Liver (tissue), 9 donors: ENCODE results near the gene PRPF40B. TPM values are rescaled to one million over a fixed set of nuclear protein-coding genes. Genes with fewer than 3 reads are reported as not detected.

ENCODE experiments used
- DNase-seq: peaks from one replicate; pipeline ENCODE4 v3.0.0-alpha.2; 2017; ENCODE audit warnings: low spot score
- H3K27ac ChIP-seq, 2 donors: one replicate each; pipeline ENCODE4 v1.7.0; 2013; ENCODE audit warnings: inconsistent platforms in 2 of 2, low read length in 2 of 2, control low read depth in 1 of 2, low read depth in 1 of 2, mild to moderate bottlenecking in 1 of 2
- H3K27me3 ChIP-seq, 4 donors: one replicate each; pipeline versions ENCODE4 v1.6.1 to v1.7.0; 2013; ENCODE audit warnings: low read length in 3 of 4, inconsistent platforms in 1 of 4, mild to moderate bottlenecking in 1 of 4, moderate library complexity in 1 of 4; ENCODE audit not compliant: control insufficient read depth in 4 of 4, insufficient read depth in 4 of 4
- H3K36me3 ChIP-seq, 4 donors: one replicate each; pipeline versions ENCODE4 v1.6.1 to v1.7.0; 2013; ENCODE audit warnings: low read length in 3 of 4, mild to moderate bottlenecking in 3 of 4, low read depth in 1 of 4, moderate library complexity in 1 of 4; ENCODE audit not compliant: control insufficient read depth in 4 of 4, insufficient read depth in 3 of 4
- H3K4me1 ChIP-seq, 4 donors: one replicate each; pipeline versions ENCODE4 v1.6.1 to v1.7.0; 2013; ENCODE audit warnings: low read length in 3 of 4, mild to moderate bottlenecking in 3 of 4, moderate library complexity in 1 of 4; ENCODE audit not compliant: control insufficient read depth in 4 of 4, insufficient read depth in 4 of 4
- H3K4me3 ChIP-seq, 3 donors: one replicate each; pipeline versions ENCODE4 v1.6.1 to v1.7.0; 2013; ENCODE audit warnings: low read length in 3 of 3, control low read depth in 1 of 3, low read depth in 1 of 3, mild to moderate bottlenecking in 1 of 3
- H3K9ac ChIP-seq, 2 donors: one replicate each; pipeline ENCODE4 v1.7.0; 2013; ENCODE audit warnings: low read length in 2 of 2, mild to moderate bottlenecking in 2 of 2, moderate library complexity in 2 of 2, control low read depth in 1 of 2, low read depth in 1 of 2
- H3K9me3 ChIP-seq, 4 donors: one replicate each; pipeline versions ENCODE4 v1.6.1 to v1.7.0; 2013; ENCODE audit warnings: low read length in 3 of 4; ENCODE audit not compliant: control insufficient read depth in 4 of 4
- ATF3 ChIP-seq: IDR thresholded peaks from 2 replicates; pipeline ENCODE4 v1.6.1; 2016; ENCODE audit warnings: antibody characterized with exemption
- CTCF ChIP-seq: fragments of 150-350 bp; IDR thresholded peaks from 2 replicates; pipeline ENCODE4 v1.5.1; 2017; ENCODE audit warnings: improper control_type of control experiment, low read depth, low read length; ENCODE audit not compliant: missing input control
- FOXA1 ChIP-seq: IDR thresholded peaks from 2 replicates; pipeline ENCODE4 v1.6.1; 2016; ENCODE audit warnings: antibody characterized with exemption
- FOXA2 ChIP-seq: IDR thresholded peaks from 2 replicates; pipeline ENCODE4 v1.6.1; 2016; ENCODE audit warnings: antibody characterized with exemption
- GABPA ChIP-seq, 2 donors: IDR thresholded peaks in 1 of 2; conservative IDR thresholded peaks in 1 of 2; 2 replicates each; pipeline ENCODE4 v1.6.1; 2016; ENCODE audit warnings: antibody characterized with exemption in 2 of 2, mild to moderate bottlenecking in 1 of 2, moderate library complexity in 1 of 2
- HNF4A ChIP-seq, 2 donors: conservative IDR thresholded peaks; 2 replicates each; pipeline ENCODE4 v1.6.1; 2016; ENCODE audit warnings: antibody characterized with exemption in 2 of 2, mild to moderate bottlenecking in 2 of 2
- HNF4G ChIP-seq: IDR thresholded peaks from 2 replicates; pipeline ENCODE4 v1.6.1; 2016; ENCODE audit warnings: antibody characterized with exemption
- MAX ChIP-seq: IDR thresholded peaks from 2 replicates; pipeline ENCODE4 v1.6.1; 2016; ENCODE audit warnings: antibody characterized with exemption
- NR2F2 ChIP-seq: IDR thresholded peaks from 2 replicates; pipeline ENCODE4 v1.6.1; 2016; ENCODE audit warnings: antibody characterized with exemption
- RAD21 ChIP-seq, 2 donors: IDR thresholded peaks; 2 replicates each; pipeline ENCODE4 v1.6.1; 2016; ENCODE audit warnings: antibody characterized with exemption in 2 of 2, mild to moderate bottlenecking in 2 of 2
- RXRA ChIP-seq, 2 donors: IDR thresholded peaks; 2 replicates each; pipeline ENCODE4 v1.6.1; 2017 to 2018; ENCODE audit warnings: antibody characterized with exemption in 2 of 2, mild to moderate bottlenecking in 1 of 2
- SP1 ChIP-seq: IDR thresholded peaks from 2 replicates; pipeline ENCODE4 v1.6.1; 2018; ENCODE audit warnings: antibody characterized with exemption, mild to moderate bottlenecking
- TAF1 ChIP-seq: conservative IDR thresholded peaks from 2 replicates; pipeline ENCODE4 v1.6.1; 2016; ENCODE audit warnings: antibody characterized with exemption, mild to moderate bottlenecking
- YY1 ChIP-seq: IDR thresholded peaks from 2 replicates; pipeline ENCODE4 v1.6.1; 2016; ENCODE audit warnings: antibody characterized with exemption, mild to moderate bottlenecking
- ZBTB33 ChIP-seq: IDR thresholded peaks from 2 replicates; pipeline ENCODE4 v1.6.1; 2016; ENCODE audit warnings: antibody characterized with exemption
- WGBS: extraction: QIAGEN DNeasy Blood & Tissue Kit; methylation state at CpG from one replicate; pipeline ENCODE4 v1.1.7; 2013; 5-methylcytosine and 5-hydroxymethylcytosine counted together
- polyA plus RNA-seq, 2 donors: library from polyadenylated mRNA; stranded (reverse) in 1 of 2; unstranded in 1 of 2; fragments of 200-250 nt in 1 of 2; fragments of >200 nt in 1 of 2; fragmentation: Nextera tagmentation in 1 of 2; extraction: Ambion mirVana in 1 of 2; gene quantifications; one replicate each; pipeline versions ENCODE4 v1.2.1 to v1.2.3, GENCODE V29; 2013 to 2015
- total RNA-seq, 2 donors: library from RNA; depleted of rRNA; stranded (reverse); fragments of >200 nt; gene quantifications; one replicate each; pipeline ENCODE4 v1.2.3, GENCODE V29; 2014
- TF ChIP-seq, protein P1 (sequence below): IDR thresholded peaks from 2 replicates; pipeline ENCODE4 v1.6.1; 2016; ENCODE audit warnings: antibody characterized with exemption, mild to moderate bottlenecking
- donor health status: healthy.
- donor health status: healthy.
- donor health status: healthy.
- donor health status: healthy.
- donor health status: healthy.

Gene PRPF40B
- total and polyA plus RNA-seq, 4 donors = 2.4 to 4.8 (median 3.9) TPM

DNA sequence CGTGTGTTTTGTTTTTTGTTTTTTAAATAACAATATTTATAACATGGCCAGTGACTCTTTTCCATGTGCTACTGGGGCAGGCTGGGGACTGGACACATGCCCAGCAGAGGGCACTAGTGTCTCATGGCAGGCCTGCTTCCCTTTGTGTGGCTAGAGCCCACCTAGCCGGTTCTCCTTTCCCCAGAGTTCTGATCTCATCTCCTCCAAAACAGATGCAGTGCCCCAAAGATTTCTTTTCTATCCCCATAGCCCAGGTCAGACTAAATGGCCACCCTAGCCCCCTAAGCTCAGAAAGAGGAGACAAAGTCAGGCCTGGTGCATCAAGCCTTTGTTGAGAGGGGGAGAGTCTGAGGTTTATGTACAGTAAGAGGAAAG is 21.2 kb downstream of the PRPF40B start:
- Histone ChIP-seq H3K36me3 (peaks cover 0 to 12% (median 3%) of the 10 kb centered on the region in 4 donors), H3K4me1 (peaks cover 3 to 17% (median 10%) of the 10 kb centered on the region in 4 donors)

DNA sequence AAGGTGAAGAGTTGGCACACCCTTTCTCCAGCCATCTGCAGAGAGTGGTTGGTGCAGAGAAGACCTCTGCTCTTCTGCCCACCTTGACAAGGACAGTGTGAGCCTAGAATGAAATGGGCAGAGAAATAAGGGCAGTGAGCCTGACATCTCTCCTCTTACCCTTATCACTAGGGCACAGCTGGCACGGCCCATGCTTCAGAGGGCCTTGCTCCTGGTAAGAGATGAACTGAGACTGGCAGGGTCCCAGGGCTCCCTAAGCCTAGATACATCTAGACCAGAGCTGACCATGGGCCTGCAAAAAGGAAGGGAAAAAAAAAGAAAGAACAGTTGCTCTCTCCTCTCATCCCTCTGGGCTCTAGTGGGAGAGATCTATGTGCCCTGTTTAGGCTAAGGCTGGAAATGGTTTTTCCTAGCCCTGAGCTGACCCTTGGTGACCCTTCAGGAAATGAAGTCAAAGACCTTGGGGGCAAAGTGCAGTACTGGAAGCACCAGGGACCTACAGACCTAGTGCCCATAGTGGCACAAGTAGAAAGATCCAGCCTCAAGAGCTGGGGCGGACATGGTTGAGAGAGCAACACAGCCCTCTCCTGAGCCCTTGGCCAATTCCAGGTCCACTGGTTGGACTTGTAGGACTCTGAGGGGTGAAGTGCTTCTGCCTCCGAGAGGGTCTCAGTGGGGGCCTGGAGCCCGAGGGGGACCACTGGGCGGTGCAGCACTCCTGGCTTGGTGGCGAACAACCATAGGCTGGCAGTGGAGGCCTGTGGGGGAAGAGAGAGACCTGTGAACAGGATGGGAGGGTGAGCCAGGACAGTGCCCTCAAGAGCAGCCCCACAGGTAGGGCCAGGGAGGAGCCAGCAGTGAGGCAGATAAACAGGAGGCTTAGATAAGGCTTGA is 22.0 kb downstream of the PRPF40B start:
- 91% methylated on average over 6 of the region's 6 CpGs for WGBS
- no peak for DNase-seq
- no peak overlapping the region for H3K4me3 ChIP-seq
- H3K27me3 ChIP-seq = no peaks in the 10 kb centered on the region
- no peak overlapping the region for H3K27ac ChIP-seq
- H3K36me3 ChIP-seq = peaks cover 0 to 12% (median 3%) of the 10 kb centered on the region in 4 donors
- H3K9ac ChIP-seq = no peak overlapping the region
- H3K9me3 ChIP-seq = no peaks in the 10 kb centered on the region
- peak in 1 of 2 donors; percentile 15 for TF ChIP-seq RAD21 (IDR thresholded peaks at IDR 0.05)
- TF ChIP-seq TAF1 = no peak
- TF ChIP-seq RXRA (IDR thresholded peaks at IDR 0.05) = peak; percentile 48 to 84
- TF ChIP-seq NR2F2 = peak; percentile 53
- peak; percentile 46 to 89 for TF ChIP-seq HNF4A (conservative IDR thresholded peaks at IDR 0.05)
- TF ChIP-seq, protein P1, sequence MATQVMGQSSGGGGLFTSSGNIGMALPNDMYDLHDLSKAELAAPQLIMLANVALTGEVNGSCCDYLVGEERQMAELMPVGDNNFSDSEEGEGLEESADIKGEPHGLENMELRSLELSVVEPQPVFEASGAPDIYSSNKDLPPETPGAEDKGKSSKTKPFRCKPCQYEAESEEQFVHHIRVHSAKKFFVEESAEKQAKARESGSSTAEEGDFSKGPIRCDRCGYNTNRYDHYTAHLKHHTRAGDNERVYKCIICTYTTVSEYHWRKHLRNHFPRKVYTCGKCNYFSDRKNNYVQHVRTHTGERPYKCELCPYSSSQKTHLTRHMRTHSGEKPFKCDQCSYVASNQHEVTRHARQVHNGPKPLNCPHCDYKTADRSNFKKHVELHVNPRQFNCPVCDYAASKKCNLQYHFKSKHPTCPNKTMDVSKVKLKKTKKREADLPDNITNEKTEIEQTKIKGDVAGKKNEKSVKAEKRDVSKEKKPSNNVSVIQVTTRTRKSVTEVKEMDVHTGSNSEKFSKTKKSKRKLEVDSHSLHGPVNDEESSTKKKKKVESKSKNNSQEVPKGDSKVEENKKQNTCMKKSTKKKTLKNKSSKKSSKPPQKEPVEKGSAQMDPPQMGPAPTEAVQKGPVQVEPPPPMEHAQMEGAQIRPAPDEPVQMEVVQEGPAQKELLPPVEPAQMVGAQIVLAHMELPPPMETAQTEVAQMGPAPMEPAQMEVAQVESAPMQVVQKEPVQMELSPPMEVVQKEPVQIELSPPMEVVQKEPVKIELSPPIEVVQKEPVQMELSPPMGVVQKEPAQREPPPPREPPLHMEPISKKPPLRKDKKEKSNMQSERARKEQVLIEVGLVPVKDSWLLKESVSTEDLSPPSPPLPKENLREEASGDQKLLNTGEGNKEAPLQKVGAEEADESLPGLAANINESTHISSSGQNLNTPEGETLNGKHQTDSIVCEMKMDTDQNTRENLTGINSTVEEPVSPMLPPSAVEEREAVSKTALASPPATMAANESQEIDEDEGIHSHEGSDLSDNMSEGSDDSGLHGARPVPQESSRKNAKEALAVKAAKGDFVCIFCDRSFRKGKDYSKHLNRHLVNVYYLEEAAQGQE = no peak
- TF ChIP-seq GABPA (IDR thresholded peaks at IDR 0.05 in 1 of 2, conservative IDR thresholded peaks at IDR 0.05 in 1 of 2) = no peak
- TF ChIP-seq MAX = no peak
- TF ChIP-seq ATF3 = no peak
- no peak for TF ChIP-seq FOXA1
- TF ChIP-seq YY1 = no peak
- peak; percentile 59 for TF ChIP-seq SP1
- no peak for TF ChIP-seq CTCF
- no peak for TF ChIP-seq FOXA2
- peak; percentile 35 for TF ChIP-seq HNF4G
- no peak for TF ChIP-seq ZBTB33
- H3K4me1 ChIP-seq = peaks cover 3 to 17% (median 11%) of the 10 kb centered on the region in 4 donors

More for the DNA sequence above, 21.2 kb downstream of the PRPF40B start:
- Histone ChIP-seq H3K9me3 (no peaks in the 10 kb centered on the region), H3K27me3 (no peaks in the 10 kb centered on the region), H3K27ac (no peak overlapping the region), H3K9ac (no peak overlapping the region), H3K4me3 (no peak overlapping the region)
- TF ChIP-seq RAD21 (IDR thresholded peaks at IDR 0.05) = peak; percentile 94 to 98
- TF ChIP-seq CTCF = peak; percentile 91
- TF ChIP-seq FOXA2 = no peak
- DNase-seq = peak; percentile 76
- WGBS = 28% methylated on average over 2 of the region's 2 CpGs
